SK-N-MC (cell line): ENCODE results near the gene IGF1R.

Source experiments
- EZH2 ChIP-seq: fragments of 200-600 bp; sonication (generic); IDR thresholded peaks from one replicate; pipeline ENCODE4 v1.6.1; 2017; ENCODE audit warnings: antibody characterized with exemption
- FOXP2 ChIP-seq: optimal IDR thresholded peaks from 2 replicates; pipeline ENCODE3; 2011; ENCODE audit warnings: mild to moderate bottlenecking, moderate library complexity; ENCODE audit not compliant: insufficient read depth; ENCODE audit errors: extremely low read length, control extremely low read depth
- POLR2AphosphoS5 ChIP-seq: IDR thresholded peaks from 2 replicates; pipeline ENCODE4 v1.6.1; 2012; ENCODE audit warnings: mild to moderate bottlenecking, low read depth, low read length, borderline replicate concordance

- TF ChIP-seq POLR2AphosphoS5 (no peak), EZH2 (no peak), FOXP2 (no peak)
Measured at GRCh38 chr15:98717371-98717770, 69.0 kb downstream of the IGF1R start.
